HepG2 (cell line): ENCODE results near the gene MTMR3. TPM values are rescaled to one million over a fixed set of nuclear protein-coding genes. Genes with fewer than 3 reads are reported as not detected.

Source experiments
- ATAC-seq: fragments of 200-7000 bp; cut with Tn5 transposase; 3 replicates; pipeline ENCODE4 v1.9.1; 2020; ENCODE audit warnings: mild to moderate bottlenecking, moderate library complexity
- BruUV-seq: library from RNA; stranded (reverse); fragments of 400-500 nt; replicated peaks from 2 replicates; lab custom pipeline; 2021; lab: Mats Ljungman, UMichigan
- CTCF ChIA-PET: fragments of 300-600 bp; formaldehyde crosslinking; extraction: SDS; loops from one replicate; lab custom pipeline; 2021; ENCODE audit warnings: low total read pairs, inconsistent platforms, low intra/inter-chr PET ratio; lab: Yijun Ruan, JAX
- POLR2A ChIA-PET: fragments of 350-600 bp; sonication (Branson Sonifier 250); formaldehyde crosslinking; loops from one replicate; lab custom pipeline; 2020; ENCODE audit warnings: antibody characterized with exemption, inconsistent platforms; lab: Yijun Ruan, JAX
- DNase-seq: peaks from one replicate; pipeline ENCODE4 v3.0.0-alpha.2; 2015; ENCODE audit warnings: low spot score
- FAIRE-seq: peaks from 3 replicates; lab custom pipeline; 2011; peaks lifted over from hg19 to GRCh38; lab: Jason Lieb, UNC
- H2AFZ ChIP-seq: one replicate; pipeline ENCODE4 v1.6.1; 2011; ENCODE audit warnings: low read length, inconsistent platforms
- H3K27ac ChIP-seq: fragments of 300-600 bp; 3 replicates; pipeline ENCODE4 v1.8.0; 2011; ENCODE audit warnings: mixed run types, mild to moderate bottlenecking, mixed read lengths, low read length, inconsistent platforms; ENCODE audit not compliant: insufficient read depth; ENCODE audit errors: extremely low read length
- H3K27me3 ChIP-seq, 2 experiments: fragments of 200-600 bp in 1 of 2; 2 replicates in 1 of 2; 3 replicates in 1 of 2; pipeline versions ENCODE4 v1.6.0 to v1.8.0; 2011; ENCODE audit warnings: low read length in 2 of 2, mild to moderate bottlenecking in 2 of 2, moderate library complexity in 2 of 2, inconsistent platforms in 1 of 2; ENCODE audit not compliant: insufficient read depth in 2 of 2, control insufficient read depth in 1 of 2
- H3K36me3 ChIP-seq, 2 experiments: fragments of 200-600 bp in 1 of 2; replicated peaks in 1 of 2; 2 replicates in 1 of 2; 3 replicates in 1 of 2; pipeline versions ENCODE4 v1.5.1 to v1.8.0; 2011; ENCODE audit warnings: low read length in 2 of 2, inconsistent platforms in 1 of 2; ENCODE audit not compliant: insufficient read depth in 2 of 2, control insufficient read depth in 1 of 2
- H3K4me1 ChIP-seq: 2 replicates; pipeline ENCODE4 v1.5.1; 2012; ENCODE audit warnings: low read length, inconsistent platforms; ENCODE audit not compliant: insufficient read depth
- H3K4me2 ChIP-seq: 2 replicates; pipeline ENCODE4 v1.6.0; 2011; ENCODE audit warnings: low read depth, low read length, inconsistent platforms
- H3K4me3 ChIP-seq, 3 experiments: fragments of 200-600 bp in 1 of 3; sonication (generic), shearing (Covaris generic) in 1 of 3; replicated peaks in 1 of 3; 2 replicates each; pipeline ENCODE4 v1.5.1; 2011 to 2016; ENCODE audit warnings: low read length in 3 of 3, inconsistent platforms in 2 of 3, low read depth in 2 of 3, mild to moderate bottlenecking in 2 of 3, control low read depth in 1 of 3, mixed read lengths in 1 of 3; ENCODE audit not compliant: insufficient read depth in 1 of 3
- H3K79me2 ChIP-seq: one replicate; pipeline ENCODE4 v1.6.1; 2011; ENCODE audit warnings: low read length, inconsistent platforms; ENCODE audit not compliant: insufficient read depth
- H3K9ac ChIP-seq: 2 replicates; pipeline ENCODE4 v1.6.0; 2011; ENCODE audit warnings: mild to moderate bottlenecking, low read depth, low read length, inconsistent platforms; ENCODE audit not compliant: insufficient read depth
- H3K9me3 ChIP-seq: 2 replicates; pipeline ENCODE4 v1.5.1; 2012; ENCODE audit warnings: mild to moderate bottlenecking, low read length
- H4K20me1 ChIP-seq: 2 replicates; pipeline ENCODE4 v1.6.0; 2011; ENCODE audit warnings: inconsistent platforms, mild to moderate bottlenecking, low read length, moderate library complexity; ENCODE audit not compliant: insufficient read depth
- BCL3 ChIP-seq: sonication (generic); formaldehyde crosslinking; IDR thresholded peaks from 2 replicates; pipeline ENCODE4 v1.5.1; 2020; ENCODE audit warnings: mild to moderate bottlenecking, missing genetic modification reagents, moderate library complexity
- CENPBD1 ChIP-seq: sonication (generic); formaldehyde crosslinking; IDR thresholded peaks from 2 replicates; pipeline ENCODE4 v1.8.0; 2022; ENCODE audit warnings: missing genetic modification reagents, low read depth, mild to moderate bottlenecking, borderline replicate concordance
- HOXD1 ChIP-seq: sonication (generic); formaldehyde crosslinking; IDR thresholded peaks from 2 replicates; pipeline ENCODE4 v1.5.0; 2020; ENCODE audit warnings: missing genetic modification reagents
- NR3C1 ChIP-seq: sonication (generic); formaldehyde crosslinking; IDR thresholded peaks from 2 replicates; pipeline ENCODE4 v1.4.0; 2020; ENCODE audit warnings: missing genetic modification reagents
- SP140L ChIP-seq: sonication (generic); formaldehyde crosslinking; IDR thresholded peaks from 2 replicates; pipeline ENCODE4 v1.4.0; 2020; ENCODE audit warnings: missing genetic modification reagents, borderline replicate concordance
- ZBED4 ChIP-seq: sonication (generic); formaldehyde crosslinking; IDR thresholded peaks from 2 replicates; pipeline ENCODE4 v1.4.0; 2020; ENCODE audit warnings: missing genetic modification reagents, borderline replicate concordance
- ZNF180 ChIP-seq: sonication (generic); formaldehyde crosslinking; IDR thresholded peaks from 2 replicates; pipeline ENCODE4 v1.4.0; 2020; ENCODE audit warnings: low read depth, missing genetic modification reagents, borderline replicate concordance
- ZNF253 ChIP-seq: sonication (generic); formaldehyde crosslinking; IDR thresholded peaks from 2 replicates; pipeline ENCODE4 v1.8.0; 2022; ENCODE audit warnings: mild to moderate bottlenecking, missing genetic modification reagents, borderline replicate concordance
- ZNF740 ChIP-seq: sonication (generic); formaldehyde crosslinking; IDR thresholded peaks from 2 replicates; pipeline ENCODE4 v1.4.0; 2020; ENCODE audit warnings: missing genetic modification reagents
- ZNF761 ChIP-seq: sonication (generic); formaldehyde crosslinking; conservative IDR thresholded peaks from 2 replicates; pipeline ENCODE4 v1.4.0; 2020; ENCODE audit warnings: mild to moderate bottlenecking, missing genetic modification reagents
- WGBS: methylation state at CpG from one replicate; pipeline ENCODE4 v1.1.6; 2017; ENCODE audit warnings: low lambda C conversion rate; 5-methylcytosine and 5-hydroxymethylcytosine counted together
- in situ Hi-C: cut with HindIII; loops from 2 replicates; pipeline ENCODE4 v1.10.0; 2017; ENCODE audit warnings: low pct_unique_long_range_greater_than_20kb; ENCODE audit not compliant: extremely low pct_ligation_motif_present
- intact Hi-C: fragments of 100-400 bp; cut with micrococcal nuclease; formaldehyde crosslinking; loops from one replicate; pipeline ENCODE4 v1.10.0; 2022; ENCODE audit not compliant: unreplicated experiment
- polyA plus RNA-seq, 8 experiments: library from polyadenylated mRNA; depleted of rRNA in 3 of 8; stranded (reverse) in 7 of 8; unstranded in 1 of 8; fragments of >200 nt; fragmentation: Illumina TruSeq in 4 of 8; extraction: Trizol in 4 of 8; gene quantifications; 2 replicates each; pipeline versions ENCODE4 v1.2.1 to v1.2.3, GENCODE V29; 2011 to 2016; ENCODE audit warnings: low read depth in 4 of 8, missing spikeins in 1 of 8, mixed read lengths in 1 of 8; ENCODE audit not compliant: insufficient read depth in 1 of 8
- total RNA-seq, 5 experiments: library from RNA; depleted of rRNA; stranded (reverse); fragments of >200 nt; fragmentation: Illumina TruSeq; extraction: Trizol; gene quantifications; 2 replicates each; pipeline ENCODE4 v1.2.3, GENCODE V29; 2016; ENCODE audit warnings: low read depth in 1 of 5

MTMR3 gene
- total and polyA plus RNA-seq, 2 of the 13 experiments (the other 11 are each of a cell fraction or from before 2014, with no cell fraction given): 12.6 to 24.8 TPM

- H4K20me1 ChIP-seq: peaks cover 11% of the 10 kb centered on the region
- BruUV-seq: no TSS peak
- WGBS: 89% methylated on average over 4 of the region's 4 CpGs
- TF ChIP-seq ZNF761 (CRISPR knock-in tag) (no peak), BCL3 (CRISPR knock-in tag) (no peak), HOXD1 (CRISPR knock-in tag) (no peak), ZNF253 (CRISPR knock-in tag) (no peak), CENPBD1 (no peak), NR3C1 (CRISPR knock-in tag) (no peak), ZBED4 (no peak), SP140L (CRISPR knock-in tag) (no peak), ZNF180 (CRISPR knock-in tag) (no peak), ZNF740 (CRISPR knock-in tag) (no peak)
- H3K27me3 ChIP-seq: no peaks in the 10 kb centered on the region
- no peaks in the 10 kb centered on the region for H3K9me3 ChIP-seq
- in situ Hi-C loops (no loop called here), intact Hi-C loops (loop anchor here (10.0 kb wide), 1 partner anchor 109 kb away; no protein-coding TSS in a partner anchor)
- peaks cover 63% of the 10 kb centered on the region for H3K79me2 ChIP-seq
- no peak overlapping the region for H3K9ac ChIP-seq
- ATAC-seq: no peak
- FAIRE-seq: no peak
- no peak overlapping the region for H3K4me3 ChIP-seq
- H3K4me2 ChIP-seq: peak overlapping the region; percentile 26
- H3K36me3 ChIP-seq: no peaks in the 10 kb centered on the region
- H2AFZ ChIP-seq: no peak overlapping the region
- CTCF ChIA-PET: no interaction called here
- H3K27ac ChIP-seq: no peak overlapping the region
- H3K4me1 ChIP-seq: peaks cover 45% of the 10 kb centered on the region
- DNase-seq: no peak
- POLR2A ChIA-PET: no interaction called here
These were observed 2.6 kb downstream of the MTMR3 start for GRCh38 chr22:29885610-29886009.
